AG04450 (cell line): Measurements from ENCODE around the gene RAD1. TPM values are rescaled to one million over a fixed set of nuclear protein-coding genes. Genes with fewer than 3 reads are reported as not detected.

Experiments
- CTCF ChIA-PET: fragments of 300-600, 350-600 bp; formaldehyde crosslinking; extraction: SDS; loops from one replicate; lab custom pipeline; 2022; ENCODE audit warnings: antibody characterized with exemption, inconsistent platforms; lab: Charles Lee
- POLR2A ChIA-PET: fragments of 350-600 bp; formaldehyde crosslinking; extraction: SDS; loops from one replicate; lab custom pipeline; 2021; ENCODE audit warnings: antibody characterized with exemption, inconsistent platforms; lab: Yijun Ruan, JAX
- DNase-seq: peaks from one replicate; pipeline ENCODE4 v3.0.0-alpha.2; 2011; ENCODE audit warnings: low read depth, low spot score
- H3K27ac ChIP-seq: one replicate; pipeline ENCODE4 v1.5.1; 2012; ENCODE audit warnings: low read depth, low read length, control low read depth
- H3K27me3 ChIP-seq: one replicate; pipeline ENCODE4 v1.6.0; 2012; ENCODE audit warnings: low read length; ENCODE audit not compliant: control insufficient read depth, insufficient read depth
- H3K4me3 ChIP-seq: 2 replicates; pipeline ENCODE4 v1.5.1; 2011; ENCODE audit warnings: mild to moderate bottlenecking, low read depth, low read length, control low read depth
- H3K9me3 ChIP-seq: 2 replicates; pipeline ENCODE4 v1.5.1; 2012; ENCODE audit warnings: low read length; ENCODE audit not compliant: control insufficient read depth, insufficient read depth
- polyA plus RNA-seq: library from polyadenylated mRNA; depleted of rRNA; stranded (reverse); fragments of >200 nt; gene quantifications from 2 replicates; pipeline ENCODE4 v1.2.3, GENCODE V29; 2011
- TF ChIP-seq, protein P1 (sequence below): IDR thresholded peaks from 2 replicates; pipeline ENCODE4 v1.5.1; 2011; ENCODE audit warnings: low read depth, low read length, control low read depth, inconsistent platforms

RAD1 gene
- polyA plus RNA-seq, 1 experiment, result 40.9 TPM

GRCh38 chr5:34891981-34892380, 23.3 kb downstream of the RAD1 start:
- TF ChIP-seq, protein P1, sequence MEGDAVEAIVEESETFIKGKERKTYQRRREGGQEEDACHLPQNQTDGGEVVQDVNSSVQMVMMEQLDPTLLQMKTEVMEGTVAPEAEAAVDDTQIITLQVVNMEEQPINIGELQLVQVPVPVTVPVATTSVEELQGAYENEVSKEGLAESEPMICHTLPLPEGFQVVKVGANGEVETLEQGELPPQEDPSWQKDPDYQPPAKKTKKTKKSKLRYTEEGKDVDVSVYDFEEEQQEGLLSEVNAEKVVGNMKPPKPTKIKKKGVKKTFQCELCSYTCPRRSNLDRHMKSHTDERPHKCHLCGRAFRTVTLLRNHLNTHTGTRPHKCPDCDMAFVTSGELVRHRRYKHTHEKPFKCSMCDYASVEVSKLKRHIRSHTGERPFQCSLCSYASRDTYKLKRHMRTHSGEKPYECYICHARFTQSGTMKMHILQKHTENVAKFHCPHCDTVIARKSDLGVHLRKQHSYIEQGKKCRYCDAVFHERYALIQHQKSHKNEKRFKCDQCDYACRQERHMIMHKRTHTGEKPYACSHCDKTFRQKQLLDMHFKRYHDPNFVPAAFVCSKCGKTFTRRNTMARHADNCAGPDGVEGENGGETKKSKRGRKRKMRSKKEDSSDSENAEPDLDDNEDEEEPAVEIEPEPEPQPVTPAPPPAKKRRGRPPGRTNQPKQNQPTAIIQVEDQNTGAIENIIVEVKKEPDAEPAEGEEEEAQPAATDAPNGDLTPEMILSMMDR, result no peak
- Histone ChIP-seq H3K27me3 (no peaks in the 10 kb centered on the region), H3K9me3 (no peaks in the 10 kb centered on the region), H3K4me3 (no peak overlapping the region), H3K27ac (no peak overlapping the region)
- ChIA-PET CTCF (no interaction called here), POLR2A (no interaction called here)
- no peak for DNase-seq

GRCh38 chr5:34889394-34889793, 25.9 kb downstream of the RAD1 start:
- H3K4me3 ChIP-seq, result no peak overlapping the region
- no peaks in the 10 kb centered on the region for H3K27me3 ChIP-seq
- no peak for DNase-seq
- H3K27ac ChIP-seq, result no peak overlapping the region
- ChIA-PET POLR2A (no interaction called here), CTCF (no interaction called here)
- TF ChIP-seq, protein P1, result no peak
- no peaks in the 10 kb centered on the region for H3K9me3 ChIP-seq

- no peak overlapping the region for H3K27ac ChIP-seq
- POLR2A ChIA-PET, result no interaction called here
- H3K4me3 ChIP-seq, result no peak overlapping the region
- TF ChIP-seq, protein P1, result no peak
- CTCF ChIA-PET, result interaction anchor here (1.1 to 2.0 kb wide), 2 partner anchors 12 to 916 kb away, joined by 4 to 19 read pairs; no protein-coding TSS in a partner anchor
- H3K27me3 ChIP-seq, result peaks cover 6% of the 10 kb centered on the region
- no peak for DNase-seq
- H3K9me3 ChIP-seq, result no peaks in the 10 kb centered on the region
Observed at GRCh38 chr5:34886392-34887119, 28.7 kb downstream of the RAD1 start.

DNA sequence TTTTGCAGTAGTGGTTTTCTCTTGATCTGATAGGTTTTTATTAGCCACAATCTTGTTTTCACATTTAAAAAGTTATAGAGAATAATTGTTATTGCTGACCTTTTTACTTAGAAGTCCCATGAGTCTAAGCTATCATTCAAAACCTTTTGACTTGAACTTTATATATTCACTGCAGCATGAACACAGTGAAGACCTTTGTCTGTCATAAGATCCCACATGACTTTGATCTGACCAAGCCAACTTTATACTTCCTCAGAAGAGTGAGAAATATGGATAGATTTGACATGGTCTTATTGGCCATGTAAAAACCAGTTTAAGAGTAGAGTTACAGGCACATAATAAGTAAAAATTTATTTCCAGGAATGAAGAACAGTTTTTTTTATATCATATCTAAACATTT, 34.1 kb downstream of the RAD1 start:
- CTCF ChIA-PET, result interaction anchor here (2.3 kb wide), 1 partner anchor 17 kb away, joined by 5 read pairs; no protein-coding TSS in a partner anchor
- POLR2A ChIA-PET, result no interaction called here

GRCh38 chr5:34876275-34876674, 39.0 kb downstream of the RAD1 start:
- H3K27ac ChIP-seq, result no peak overlapping the region
- TF ChIP-seq, protein P1, result no peak
- H3K9me3 ChIP-seq, result no peaks in the 10 kb centered on the region
- no peaks in the 10 kb centered on the region for H3K27me3 ChIP-seq
- no peak for DNase-seq
- POLR2A ChIA-PET, result no interaction called here
- CTCF ChIA-PET, result interaction anchor here (1.0 kb wide), 1 partner anchor 30 kb away, joined by 5 read pairs; no protein-coding TSS in a partner anchor
- H3K4me3 ChIP-seq, result no peak overlapping the region

More for the DNA sequence above, 34.1 kb downstream of the RAD1 start:
- Histone ChIP-seq H3K4me3 (no peak overlapping the region), H3K27me3 (peaks cover 6% of the 10 kb centered on the region), H3K9me3 (no peaks in the 10 kb centered on the region), H3K27ac (no peak overlapping the region)
- no peak for DNase-seq
- TF ChIP-seq, protein P1, result no peak
